ENCODE results near the gene DDB1. TPM values are rescaled to one million over a fixed set of nuclear protein-coding genes. Genes with fewer than 3 reads are reported as not detected.

Gene DDB1
- total RNA-seq = 100 to 1,000 TPM; 144 to 240 (median 190) TPM

- H3K27ac ChIP-seq = peak within 1 kb of the TSS; percentile 93 to 97
- WGBS, 10 experiments = 0 to 3% (median 0%) methylated on average over 3 to 15 of the region's 81 CpGs; no CpG with 5 or more reads in 5 of the 10 experiments
- peaks cover 34 to 41% of the 10 kb centered on the region in 2 donors for H3K4me1 ChIP-seq (replicated peaks in 1 of 2)
- ATAC-seq (replicated peaks in 6 of 8) = peak; percentile 77 to 94 (median 92)
- H3K4me3 ChIP-seq = peak within 1 kb of the TSS; percentile 58 to 95 (median 91)
- in situ Hi-C loops (cut with MboI; ENCODE audit: low pct_unique_long_range_greater_than_20kb in 2 of 9, low sequenced_read_pairs in 9 of 9, unreplicated experiment in 9 of 9) = loop anchor here in 2 of 9 experiments (10.0 to 25.0 kb wide), 2 partner anchors 52 to 304 kb away; no protein-coding TSS in a partner anchor
Observed at GRCh38 chr11:61332797-61333549, at the start of gene DDB1, which contains the start of gene TKFC. Gene DDB1 (minus strand): TSS chr11:61333105. CDS start chr11:61332968, 137 bp downstream. Gene TKFC (plus strand): TSS chr11:61333228. CDS start chr11:61334729, 1,501 bp downstream.

GRCh38 chr11:61380884-61381283, 48.0 kb upstream of the DDB1 start:
- Histone ChIP-seq H3K4me1 (replicated peaks in 1 of 2) (no peaks in the 10 kb centered on the region), H3K4me3 (no peak overlapping the region), H3K27ac (no peak overlapping the region)
- no peak for ATAC-seq (replicated peaks in 6 of 8)
- in situ Hi-C loops (cut with MboI; ENCODE audit: low pct_unique_long_range_greater_than_20kb in 2 of 9, low sequenced_read_pairs in 9 of 9, unreplicated experiment in 9 of 9) = loop anchor here in 1 of 9 experiments (10.0 kb wide), 1 partner anchor 46 kb away; the partner anchor contains the start of genes DDB1 and TKFC
- WGBS, 10 experiments = 81 to 100% (median 94%) methylated on average over 2 to 7 of the region's 9 CpGs; no CpG with 5 or more reads in 1 of the 10 experiments

- peak in 3 of 8 experiments; percentile 37 to 88 (median 78) for ATAC-seq (replicated peaks in 6 of 8)
- in situ Hi-C loops (cut with MboI; ENCODE audit: low pct_unique_long_range_greater_than_20kb in 2 of 9, low sequenced_read_pairs in 9 of 9, unreplicated experiment in 9 of 9) = no loop called here
- Histone ChIP-seq H3K4me3 (no peak overlapping the region), H3K27ac (no peak overlapping the region), H3K4me1 (replicated peaks in 1 of 2) (no peaks in the 10 kb centered on the region)
- WGBS, 10 experiments = 20 to 100% (median 88%) methylated on average over 1 to 5 of the region's 5 CpGs; no CpG with 5 or more reads in 2 of the 10 experiments
Observed at GRCh38 chr11:61378713-61379313, 45.9 kb upstream of the DDB1 start.

GRCh38 chr11:61377461-61378160, 44.7 kb upstream of the DDB1 start:
- H3K4me1 ChIP-seq (replicated peaks in 1 of 2) = no peaks in the 10 kb centered on the region
- 64 to 100% (median 96%) methylated on average over 1 to 5 of the region's 6 CpGs; no CpG with 5 or more reads in 1 of the 10 experiments for WGBS, 10 experiments
- in situ Hi-C loops (cut with MboI; ENCODE audit: low pct_unique_long_range_greater_than_20kb in 2 of 9, low sequenced_read_pairs in 9 of 9, unreplicated experiment in 9 of 9) = no loop called here
- H3K4me3 ChIP-seq = no peak overlapping the region
- no peak overlapping the region for H3K27ac ChIP-seq
- no peak for ATAC-seq (replicated peaks in 6 of 8)

GRCh38 chr11:61375761-61376108, 42.8 kb upstream of the DDB1 start:
- in situ Hi-C loops (cut with MboI; ENCODE audit: low pct_unique_long_range_greater_than_20kb in 2 of 9, low sequenced_read_pairs in 9 of 9, unreplicated experiment in 9 of 9) = no loop called here
- peak in 1 of 8 experiments; percentile 10 for ATAC-seq (replicated peaks in 6 of 8)
- Histone ChIP-seq H3K4me1 (replicated peaks in 1 of 2) (no peaks in the 10 kb centered on the region), H3K27ac (no peak overlapping the region), H3K4me3 (no peak overlapping the region)
- 94 to 100% (median 96%) methylated on average over 2 to 5 of the region's 6 CpGs; no CpG with 5 or more reads in 1 of the 10 experiments for WGBS, 10 experiments

GRCh38 chr11:61372659-61373420, 39.9 kb upstream of the DDB1 start:
- H3K27ac ChIP-seq = no peak overlapping the region
- in situ Hi-C loops (cut with MboI; ENCODE audit: low pct_unique_long_range_greater_than_20kb in 2 of 9, low sequenced_read_pairs in 9 of 9, unreplicated experiment in 9 of 9) = no loop called here

GRCh38 chr11:61370349-61371005, 37.6 kb upstream of the DDB1 start:
- peak in 3 of 8 experiments; percentile 18 to 37 (median 24) for ATAC-seq (replicated peaks in 6 of 8)

More at GRCh38 chr11:61372659-61373420, 39.9 kb upstream of the DDB1 start:
- Histone ChIP-seq H3K4me3 (no peak overlapping the region), H3K4me1 (replicated peaks in 1 of 2) (no peaks in the 10 kb centered on the region)
- 81 to 100% (median 94%) methylated on average over 4 to 8 of the region's 8 CpGs for WGBS, 10 experiments
- no peak for ATAC-seq (replicated peaks in 6 of 8)

GRCh38 chr11:61369372-61370348, 36.8 kb upstream of the DDB1 start:
- no peaks in the 10 kb centered on the region for H3K4me1 ChIP-seq (replicated peaks in 1 of 2)
- H3K4me3 ChIP-seq = no peak overlapping the region
- WGBS, 10 experiments = 61 to 100% (median 87%) methylated on average over 1 to 6 of the region's 9 CpGs; no CpG with 5 or more reads in 1 of the 10 experiments
- peak overlapping the region in 1 of 2 donors; percentile 41 for H3K27ac ChIP-seq
- in situ Hi-C loops (cut with MboI; ENCODE audit: low pct_unique_long_range_greater_than_20kb in 2 of 9, low sequenced_read_pairs in 9 of 9, unreplicated experiment in 9 of 9) = no loop called here
- peak in 3 of 8 experiments; percentile 80 to 94 (median 83) for ATAC-seq (replicated peaks in 6 of 8)

More at GRCh38 chr11:61370349-61371005, 37.6 kb upstream of the DDB1 start:
- no peak overlapping the region for H3K4me3 ChIP-seq
- no peak overlapping the region for H3K27ac ChIP-seq
- 60 to 100% (median 97%) methylated on average over 1 to 6 of the region's 8 CpGs; no CpG with 5 or more reads in 2 of the 10 experiments for WGBS, 10 experiments
- in situ Hi-C loops (cut with MboI; ENCODE audit: low pct_unique_long_range_greater_than_20kb in 2 of 9, low sequenced_read_pairs in 9 of 9, unreplicated experiment in 9 of 9) = no loop called here
- H3K4me1 ChIP-seq (replicated peaks in 1 of 2) = no peaks in the 10 kb centered on the region

GRCh38 chr11:61368646-61369045, 35.7 kb upstream of the DDB1 start:
- ATAC-seq (replicated peaks in 6 of 8) = no peak
- peaks cover 0 to under 1% of the 10 kb centered on the region in 2 donors for H3K4me1 ChIP-seq (replicated peaks in 1 of 2)
- H3K27ac ChIP-seq = no peak overlapping the region
- in situ Hi-C loops (cut with MboI; ENCODE audit: low pct_unique_long_range_greater_than_20kb in 2 of 9, low sequenced_read_pairs in 9 of 9, unreplicated experiment in 9 of 9) = no loop called here
- H3K4me3 ChIP-seq = no peak overlapping the region
- WGBS, 10 experiments = 87 to 100% (median 100%) methylated on average over 1 to 5 of the region's 7 CpGs; no CpG with 5 or more reads in 2 of the 10 experiments

GRCh38 chr11:61367406-61367805, 34.5 kb upstream of the DDB1 start:
- Histone ChIP-seq H3K4me3 (no peak overlapping the region), H3K4me1 (replicated peaks in 1 of 2) (peaks cover 2 to 7% of the 10 kb centered on the region in 2 donors), H3K27ac (no peak overlapping the region)
- ATAC-seq (replicated peaks in 6 of 8) = no peak
- in situ Hi-C loops (cut with MboI; ENCODE audit: low pct_unique_long_range_greater_than_20kb in 2 of 9, low sequenced_read_pairs in 9 of 9, unreplicated experiment in 9 of 9) = no loop called here
- WGBS, 10 experiments = 83 to 100% (median 93%) methylated on average over 1 to 6 of the region's 6 CpGs

Measured in motor neuron (in vitro differentiated cells).